GM18870 (cell line): ENCODE results near the gene EPHB1.
A peak's percentile ranks its signal among the peaks of the same experiment; 100 is the strongest.
"Not testable (repeated sequence)": the region's sequence is repeated elsewhere in the genome, so short reads cannot be mapped to it uniquely, and the experiment has no call there.

Experiments
- ATAC-seq: cut with Tn5 transposase; IDR thresholded peaks from one replicate; pipeline ENCODE4 v1.9.1; 2021; ENCODE audit warnings: moderate library complexity; ENCODE audit not compliant: unreplicated experiment

The EPHB1 gene

GRCh38 chr3:134991472-134992010 lies 196.5 kb downstream of the EPHB1 start:
- ATAC-seq, result no peak

- no peak for ATAC-seq
These were observed 197.1 kb downstream of the EPHB1 start for GRCh38 chr3:134992180-134992579.

GRCh38 chr3:134992586-134992985 lies 197.5 kb downstream of the EPHB1 start:
- ATAC-seq, result no peak

GRCh38 chr3:134993011-134993410 lies 198.0 kb downstream of the EPHB1 start:
- ATAC-seq, result no peak

- no peak for ATAC-seq
These were observed 203.1 kb downstream of the EPHB1 start for GRCh38 chr3:134998158-134998557.

- peak; percentile 71 for ATAC-seq
These were observed 203.8 kb downstream of the EPHB1 start for GRCh38 chr3:134998855-134999254.

GRCh38 chr3:135000465-135000864 lies 205.4 kb downstream of the EPHB1 start:
- ATAC-seq, result no peak

- not testable (repeated sequence) for ATAC-seq
These were observed 210.6 kb downstream of the EPHB1 start for GRCh38 chr3:135005616-135006015.

GRCh38 chr3:135007607-135008006 lies 212.5 kb downstream of the EPHB1 start:
- no peak for ATAC-seq

GRCh38 chr3:135008326-135008725 lies 213.3 kb downstream of the EPHB1 start:
- ATAC-seq, result no peak

- ATAC-seq, result no peak
These were observed 214.0 kb downstream of the EPHB1 start for GRCh38 chr3:135009014-135009413.

- ATAC-seq, result no peak
These were observed 217.0 kb downstream of the EPHB1 start for GRCh38 chr3:135012101-135012500.

- no peak for ATAC-seq
These were observed 218.1 kb downstream of the EPHB1 start for GRCh38 chr3:135013206-135013605.

- ATAC-seq, result no peak
These were observed 219.5 kb downstream of the EPHB1 start for GRCh38 chr3:135014566-135014965.

- ATAC-seq, result no peak
These were observed 222.2 kb downstream of the EPHB1 start for GRCh38 chr3:135017003-135017893.

GRCh38 chr3:135018149-135018923 lies 223.3 kb downstream of the EPHB1 start:
- peak; percentile 68 for ATAC-seq

GRCh38 chr3:135020181-135020580 lies 225.1 kb downstream of the EPHB1 start:
- no peak for ATAC-seq

- ATAC-seq, result peak; percentile 94
These were observed 229.1 kb downstream of the EPHB1 start for GRCh38 chr3:135023996-135024658.

GRCh38 chr3:135030768-135031615 lies 235.9 kb downstream of the EPHB1 start:
- ATAC-seq, result not testable (repeated sequence)

GRCh38 chr3:135033737-135034136 lies 238.7 kb downstream of the EPHB1 start:
- ATAC-seq, result no peak
